ENCODE data around the gene PARD3.
A peak's percentile ranks its signal among the peaks of the same experiment; 100 is the strongest.
"Not testable (repeated sequence)": the region's sequence is repeated elsewhere in the genome, so short reads cannot be mapped to it uniquely, and the experiment has no call there.

The PARD3 gene

GRCh38 chr10:34815185-34816084, at the start of gene PARD3:
TSS of gene PARD3 (minus strand) at chr10:34815296. CDS start at chr10:34814995, 301 bp downstream.
- DNase-seq = no peak

GRCh38 chr10:34864149-34865067, 49.3 kb upstream of the PARD3 start:
- no peak for DNase-seq

GRCh38 chr10:34862892-34863291, 47.8 kb upstream of the PARD3 start:
- no peak for DNase-seq

- no peak for DNase-seq
These were observed 46.4 kb upstream of the PARD3 start for GRCh38 chr10:34861293-34862021.

- DNase-seq = no peak
These were observed 44.1 kb upstream of the PARD3 start for GRCh38 chr10:34859170-34859569.

GRCh38 chr10:34858003-34858402, 42.9 kb upstream of the PARD3 start:
- DNase-seq = no peak

GRCh38 chr10:34854147-34854601, 39.1 kb upstream of the PARD3 start:
- DNase-seq = peak; percentile 31

- DNase-seq = no peak
These were observed 38.3 kb upstream of the PARD3 start for GRCh38 chr10:34853357-34853756.

GRCh38 chr10:34850558-34850957, 35.5 kb upstream of the PARD3 start:
- DNase-seq = no peak

- DNase-seq = no peak
These were observed 34.9 kb upstream of the PARD3 start for GRCh38 chr10:34850036-34850435.

GRCh38 chr10:34845070-34845469, 30.0 kb upstream of the PARD3 start:
- DNase-seq = no peak

GRCh38 chr10:34844448-34844847, 29.4 kb upstream of the PARD3 start:
- no peak for DNase-seq

GRCh38 chr10:34843470-34843869, 28.4 kb upstream of the PARD3 start:
- not testable (repeated sequence) for DNase-seq

- no peak for DNase-seq
These were observed 23.3 kb upstream of the PARD3 start for GRCh38 chr10:34838366-34838900.

GRCh38 chr10:34835908-34836508, 20.9 kb upstream of the PARD3 start:
- DNase-seq = no peak

- DNase-seq = no peak
These were observed 19.2 kb upstream of the PARD3 start for GRCh38 chr10:34834274-34834673.

GRCh38 chr10:34830217-34830822, 15.2 kb upstream of the PARD3 start:
- DNase-seq = no peak

GRCh38 chr10:34826857-34827766, 12.0 kb upstream of the PARD3 start:
- no peak for DNase-seq

GRCh38 chr10:34826221-34826620, 11.1 kb upstream of the PARD3 start:
- DNase-seq = no peak

- DNase-seq = no peak
These were observed 10.3 kb upstream of the PARD3 start for GRCh38 chr10:34825414-34825813.

GRCh38 chr10:34824870-34825269, 9.8 kb upstream of the PARD3 start:
- DNase-seq = no peak
